NCI-H82 (cell line): Measurements from ENCODE around the gene SPIRE2.
A peak's percentile ranks its signal among the peaks of the same experiment; 100 is the strongest.
"Not testable (repeated sequence)": the region's sequence is repeated elsewhere in the genome, so short reads cannot be mapped to it uniquely, and the experiment has no call there.

Experiments used
- DNase-seq: peaks from one replicate; lab custom pipeline; 2025; lab: John Stamatoyannopoulos, UW

SPIRE2 gene

DNA sequence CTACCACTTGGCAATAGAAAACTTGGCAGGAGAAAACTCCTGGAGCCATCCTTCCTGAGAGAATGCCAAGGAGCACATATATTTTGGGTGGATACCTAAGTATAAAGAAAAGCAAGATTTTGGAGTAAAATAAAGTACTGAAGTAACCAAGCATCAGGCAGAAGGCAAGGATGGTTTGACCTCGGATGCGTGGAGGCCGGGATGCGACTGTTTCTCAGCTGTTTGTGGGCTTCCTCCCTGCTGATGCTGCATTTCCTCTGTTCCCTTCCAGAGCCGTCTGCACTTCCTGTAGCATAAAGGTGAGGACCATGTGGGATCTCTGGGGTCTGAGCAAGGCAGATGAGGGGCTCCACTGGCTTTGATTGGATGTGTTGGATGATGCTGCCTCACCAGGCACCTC, 39.6 kb downstream of the SPIRE2 start:
- DNase-seq: no peak

DNA sequence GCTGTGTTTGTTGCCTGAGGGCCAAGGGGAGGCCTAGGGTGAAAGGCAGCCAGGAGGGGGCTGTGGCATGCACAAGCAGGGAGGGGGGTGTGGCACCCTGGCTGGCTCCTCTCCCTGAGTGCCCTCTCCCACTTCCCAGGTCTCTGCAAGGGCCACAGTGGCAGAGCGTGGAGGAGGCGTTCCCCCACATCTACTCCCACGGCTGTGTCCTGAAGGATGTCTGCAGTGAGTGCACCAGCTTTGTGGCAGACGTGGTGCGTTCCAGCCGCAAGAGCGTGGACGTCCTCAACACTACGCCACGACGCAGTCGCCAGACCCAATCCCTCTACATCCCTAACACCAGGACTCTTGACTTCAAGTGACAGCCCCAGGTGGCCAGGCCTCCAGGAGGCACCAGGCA, 41.6 kb downstream of the SPIRE2 start:
- DNase-seq: no peak

DNA sequence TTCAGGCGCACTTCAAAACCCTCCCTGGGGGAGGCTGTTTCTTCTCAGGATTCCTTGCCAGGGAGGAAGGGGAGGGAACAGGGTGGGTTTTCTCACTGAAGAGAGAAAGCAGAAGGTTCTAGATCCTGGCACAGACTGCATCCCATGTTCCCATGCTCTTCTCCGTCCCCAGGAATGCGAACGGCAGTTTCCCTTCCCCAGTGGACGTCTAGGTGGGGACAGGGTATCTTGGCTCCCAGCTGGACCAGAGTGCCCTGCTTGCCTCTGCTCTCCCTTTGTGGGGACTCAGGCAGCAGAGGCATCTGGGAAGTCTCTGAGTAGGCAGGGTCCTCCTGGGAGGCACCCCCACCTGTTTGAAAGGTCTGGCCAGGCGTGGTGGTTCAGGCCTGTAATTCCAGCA, 42.2 kb downstream of the SPIRE2 start:
- DNase-seq: no peak

GRCh38 chr16:89871895-89872294, 43.6 kb downstream of the SPIRE2 start:
- no peak for DNase-seq

DNA sequence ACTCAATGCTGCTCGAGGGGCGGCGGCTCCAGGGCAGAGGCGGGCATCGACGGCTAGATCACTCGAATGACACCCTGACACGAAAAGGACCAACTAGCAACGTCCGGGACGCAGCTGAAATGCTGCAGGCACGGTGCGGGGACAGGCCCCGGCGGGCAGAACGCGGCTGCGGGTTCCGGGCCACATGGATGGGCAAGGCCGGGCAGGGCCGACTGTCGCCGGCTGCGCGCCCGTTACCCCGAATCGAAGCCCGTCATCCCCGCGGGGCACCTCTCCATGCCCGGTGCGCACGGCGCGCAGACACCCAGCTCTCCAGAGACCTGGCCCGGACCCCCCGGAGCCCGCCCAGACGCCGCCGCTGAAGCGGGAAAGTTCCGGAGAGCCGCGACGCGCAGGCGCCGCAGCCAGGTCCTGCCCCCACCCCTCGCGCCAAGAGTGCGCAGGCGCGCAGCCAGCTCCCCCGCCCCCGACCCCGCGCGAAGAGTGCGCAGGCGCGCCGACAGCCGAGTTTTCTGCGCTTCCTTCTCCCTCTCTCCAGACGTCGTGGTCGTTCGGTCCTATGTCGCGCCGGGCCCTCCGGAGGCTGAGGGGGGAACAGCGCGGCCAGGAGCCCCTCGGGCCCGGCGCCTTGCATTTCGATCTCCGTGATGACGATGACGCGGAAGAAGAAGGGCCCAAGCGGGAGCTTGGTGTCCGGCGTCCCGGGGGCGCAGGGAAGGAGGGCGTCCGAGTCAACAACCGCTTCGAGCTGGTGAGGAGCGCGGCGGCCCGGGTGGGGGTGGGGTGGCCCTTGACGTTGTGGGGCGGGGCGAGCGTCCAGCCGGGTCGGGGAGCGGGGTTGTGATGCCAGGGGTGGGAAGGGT, 45.1 kb downstream of the SPIRE2 start, which contains the start of gene TCF25:
Gene TCF25 (plus strand): TSS at position 484 of the 863 bp plus-strand sequence. CDS start 76 bp downstream, at position 560.
- DNase-seq: peak; percentile 91

DNA sequence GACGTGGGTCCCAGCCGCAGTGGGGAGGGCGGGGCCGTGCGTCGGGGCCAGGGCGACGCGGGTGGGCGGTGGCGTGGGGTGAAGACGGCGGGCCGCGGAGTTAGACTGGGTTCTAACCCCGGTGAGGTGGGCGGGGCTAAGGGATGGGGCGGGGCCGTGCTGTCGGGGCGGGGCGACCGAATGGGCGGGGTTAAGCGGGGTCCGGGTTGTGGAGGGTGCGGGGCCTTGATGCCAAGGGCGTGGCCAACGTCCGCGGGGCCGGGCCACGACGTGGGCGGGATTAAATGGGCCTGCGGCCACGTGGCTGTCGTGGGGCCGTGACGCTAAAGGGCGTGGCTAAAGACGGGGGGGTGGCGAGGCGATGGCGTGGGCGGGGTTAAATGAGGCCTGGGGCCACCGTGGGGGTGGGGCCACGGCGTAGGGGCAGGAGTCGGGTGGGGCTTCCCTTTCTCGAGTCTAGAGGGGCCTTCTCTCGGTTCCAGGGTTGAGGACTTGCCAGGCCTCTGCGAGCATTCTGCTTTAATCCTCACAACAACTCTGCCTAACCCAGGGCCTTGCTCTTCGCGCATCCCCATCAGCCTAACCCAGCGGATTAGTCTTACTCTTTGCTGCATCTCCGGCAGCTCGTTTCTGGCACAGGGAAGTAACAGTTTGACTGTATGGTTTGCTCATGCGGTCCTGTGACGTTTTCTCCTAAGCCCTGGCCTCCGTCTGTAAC, 45.9 kb downstream of the SPIRE2 start:
- DNase-seq: peak; percentile 96

- not testable (repeated sequence) for DNase-seq
Measured at GRCh38 chr16:89879123-89879522, 50.8 kb downstream of the SPIRE2 start.

GRCh38 chr16:89880477-89881367, 52.4 kb downstream of the SPIRE2 start:
- DNase-seq: no peak

DNA sequence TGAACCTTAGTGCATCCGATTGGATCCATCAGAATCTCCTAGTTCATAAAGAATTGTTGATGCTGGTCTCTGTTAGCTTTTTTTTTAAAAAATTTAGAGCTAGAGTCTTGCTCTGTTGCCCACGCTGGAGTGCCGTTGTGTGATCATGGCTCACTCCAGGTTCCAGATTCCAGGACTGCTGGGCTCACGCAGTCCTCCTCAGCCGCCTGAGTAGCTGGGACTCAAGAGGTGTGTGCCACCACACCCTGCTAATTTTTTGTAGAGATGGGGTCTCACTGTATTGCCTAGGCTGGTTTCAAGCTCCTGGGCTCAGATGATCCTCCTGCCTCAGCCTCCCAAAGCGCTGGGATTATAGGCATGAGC, 53.1 kb downstream of the SPIRE2 start:
- no peak for DNase-seq

DNA sequence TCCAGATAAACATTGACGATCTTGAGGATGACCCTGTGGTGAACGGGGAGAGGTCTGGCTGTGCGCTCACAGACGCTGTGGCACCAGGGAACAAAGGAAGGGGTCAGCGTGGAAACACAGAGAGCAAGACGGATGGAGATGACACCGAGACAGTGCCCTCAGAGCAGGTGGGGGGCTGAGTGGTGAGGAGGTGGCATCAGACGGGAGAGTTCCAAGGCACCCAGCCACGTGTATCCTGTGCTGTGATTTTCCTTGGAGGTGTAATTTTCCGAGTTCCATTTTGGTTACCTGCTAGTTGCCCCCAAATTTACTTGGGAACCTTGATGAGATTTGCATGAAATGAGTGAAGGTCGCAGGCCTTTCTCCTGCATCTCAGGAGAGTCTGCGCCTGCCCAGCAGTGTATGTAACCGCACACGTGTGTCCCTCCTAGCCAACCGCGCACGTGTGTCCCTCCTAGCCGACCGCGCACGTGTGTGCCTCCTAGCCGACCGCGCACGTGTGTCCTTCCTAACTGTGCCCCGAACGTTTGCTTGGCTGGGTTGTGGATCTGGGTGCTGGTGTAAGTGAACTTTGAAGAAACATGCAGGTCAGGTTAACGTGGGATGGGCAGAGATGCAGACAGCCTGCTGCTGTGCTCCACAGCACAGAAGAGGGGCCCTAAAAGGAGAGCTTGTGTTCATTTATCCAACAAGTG, 55.2 kb downstream of the SPIRE2 start:
- no peak for DNase-seq

DNA sequence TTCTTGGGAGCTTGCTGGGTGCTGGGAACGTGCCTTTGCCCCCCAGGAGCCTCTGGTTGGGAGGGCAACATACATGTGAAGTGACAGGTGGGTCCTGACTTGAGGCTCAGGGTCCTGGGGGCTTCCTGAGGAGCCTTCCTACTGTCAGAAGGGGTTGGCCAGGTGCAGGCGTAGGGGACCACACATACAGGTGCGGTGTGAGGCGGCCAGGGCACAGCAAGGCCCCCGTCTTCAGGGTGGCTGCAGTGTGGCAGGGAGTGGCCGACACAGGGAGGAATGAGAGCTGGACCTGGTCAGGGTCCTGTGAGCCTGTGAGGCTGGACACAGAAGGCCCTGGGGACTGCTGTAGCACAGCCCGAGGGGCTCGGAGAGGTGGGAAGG, 55.8 kb downstream of the SPIRE2 start:
- no peak for DNase-seq

- DNase-seq: no peak
Measured at GRCh38 chr16:89887243-89887642, 59.0 kb downstream of the SPIRE2 start.

DNA sequence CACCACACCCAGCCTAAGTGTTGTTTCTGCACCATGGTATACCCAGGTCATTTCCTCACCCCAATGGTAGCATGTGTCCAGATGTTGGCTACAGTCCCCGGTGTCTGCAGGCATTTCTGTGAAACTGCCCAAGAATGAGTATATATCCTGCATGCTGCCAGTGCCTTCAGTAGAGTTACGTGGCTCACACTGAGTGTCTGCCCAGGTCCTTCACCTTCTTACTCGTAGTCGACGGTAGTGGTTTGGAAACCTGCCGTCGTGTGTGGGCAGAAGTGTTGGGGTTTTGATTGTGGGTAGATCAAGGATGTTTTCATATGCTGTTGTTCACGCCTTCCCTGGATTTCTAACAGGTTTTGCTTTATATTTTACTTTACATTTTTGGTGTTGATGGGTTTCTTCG, 61.9 kb downstream of the SPIRE2 start:
- DNase-seq: no peak

DNA sequence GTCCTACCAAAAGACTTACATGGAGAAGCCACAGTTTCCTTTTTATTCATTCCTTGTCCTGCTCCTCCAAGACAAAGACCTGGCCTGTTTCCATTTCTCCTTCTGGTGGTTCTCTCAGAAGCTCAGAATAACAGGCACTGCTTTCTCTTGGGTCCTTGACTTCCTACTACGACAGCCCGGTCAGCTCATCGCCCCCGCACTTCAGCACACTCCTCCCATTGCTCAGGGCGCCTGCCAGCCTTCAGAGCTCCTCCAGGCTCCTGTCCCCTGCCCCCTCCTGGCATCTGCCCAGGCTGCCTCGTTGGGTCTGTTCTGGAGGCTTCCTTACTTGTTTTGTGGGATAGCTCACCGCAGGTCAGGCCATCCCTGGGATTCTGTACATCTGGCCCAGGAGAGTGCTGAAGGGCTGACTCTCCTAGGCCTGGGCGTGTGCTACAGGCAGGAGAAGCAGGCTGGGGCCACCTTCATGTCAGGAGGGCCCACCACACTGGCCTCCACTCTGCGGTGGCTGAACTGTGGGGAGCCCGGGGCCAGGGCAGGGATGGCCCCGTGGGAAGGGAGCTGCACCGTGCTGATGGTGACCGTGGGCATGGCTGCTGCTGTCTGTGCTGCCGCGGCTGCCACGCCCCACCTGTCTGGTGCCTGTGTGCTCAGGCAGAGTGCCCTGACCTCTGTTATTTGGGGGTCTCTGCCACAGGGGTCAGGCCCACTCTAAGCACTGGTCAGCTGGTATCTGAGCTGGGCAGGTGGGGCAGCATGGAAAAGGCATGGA, 62.8 kb downstream of the SPIRE2 start:
- DNase-seq: no peak

DNA sequence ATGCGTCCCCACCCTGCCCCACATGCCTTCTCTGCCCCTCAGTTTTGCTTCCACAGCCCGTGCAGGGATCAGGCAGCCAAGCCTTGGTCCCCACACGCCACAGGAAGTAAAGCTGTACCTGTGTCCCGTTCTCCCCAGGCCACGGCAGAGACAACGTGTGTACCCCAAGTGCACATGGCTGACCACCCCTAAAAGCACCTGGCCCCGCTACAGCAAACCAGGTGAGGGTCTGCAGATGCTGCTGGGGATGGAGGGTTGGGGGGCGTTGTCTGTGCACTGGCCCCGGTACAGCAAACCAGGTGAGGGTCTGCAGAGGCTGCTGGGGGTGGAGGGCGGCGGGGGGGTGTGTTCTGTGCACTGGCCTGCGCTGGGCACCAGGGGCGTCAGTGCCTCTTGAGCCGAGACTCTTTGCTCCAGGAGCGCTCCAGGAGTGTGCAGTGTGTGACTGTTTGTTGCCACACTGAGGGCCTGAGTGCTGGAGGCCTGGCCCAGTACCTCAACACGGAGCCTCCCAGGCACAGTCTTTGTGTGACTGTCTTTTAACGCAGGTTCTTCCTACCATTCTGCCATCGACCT, 63.9 kb downstream of the SPIRE2 start:
- DNase-seq: no peak

DNA sequence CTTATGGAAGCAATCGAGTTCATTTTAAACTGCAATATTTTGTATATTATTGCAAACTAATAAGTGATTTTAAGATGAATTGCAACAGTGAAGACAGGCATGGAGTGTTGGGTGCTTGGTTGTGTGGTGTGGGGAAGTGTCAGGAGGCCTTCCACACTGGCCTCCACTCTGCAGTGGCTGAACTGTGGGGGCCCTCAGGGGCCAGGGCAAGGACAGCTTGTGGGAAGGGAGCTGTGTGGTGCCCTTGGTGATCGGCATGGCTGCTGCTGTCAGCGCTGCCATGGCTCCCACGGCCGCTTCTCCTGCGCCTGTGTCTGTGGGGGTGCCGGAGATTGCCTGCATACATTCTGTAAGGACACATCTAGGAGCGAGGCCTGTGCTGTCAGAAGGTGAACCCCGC, 64.4 kb downstream of the SPIRE2 start:
- no peak for DNase-seq

DNA sequence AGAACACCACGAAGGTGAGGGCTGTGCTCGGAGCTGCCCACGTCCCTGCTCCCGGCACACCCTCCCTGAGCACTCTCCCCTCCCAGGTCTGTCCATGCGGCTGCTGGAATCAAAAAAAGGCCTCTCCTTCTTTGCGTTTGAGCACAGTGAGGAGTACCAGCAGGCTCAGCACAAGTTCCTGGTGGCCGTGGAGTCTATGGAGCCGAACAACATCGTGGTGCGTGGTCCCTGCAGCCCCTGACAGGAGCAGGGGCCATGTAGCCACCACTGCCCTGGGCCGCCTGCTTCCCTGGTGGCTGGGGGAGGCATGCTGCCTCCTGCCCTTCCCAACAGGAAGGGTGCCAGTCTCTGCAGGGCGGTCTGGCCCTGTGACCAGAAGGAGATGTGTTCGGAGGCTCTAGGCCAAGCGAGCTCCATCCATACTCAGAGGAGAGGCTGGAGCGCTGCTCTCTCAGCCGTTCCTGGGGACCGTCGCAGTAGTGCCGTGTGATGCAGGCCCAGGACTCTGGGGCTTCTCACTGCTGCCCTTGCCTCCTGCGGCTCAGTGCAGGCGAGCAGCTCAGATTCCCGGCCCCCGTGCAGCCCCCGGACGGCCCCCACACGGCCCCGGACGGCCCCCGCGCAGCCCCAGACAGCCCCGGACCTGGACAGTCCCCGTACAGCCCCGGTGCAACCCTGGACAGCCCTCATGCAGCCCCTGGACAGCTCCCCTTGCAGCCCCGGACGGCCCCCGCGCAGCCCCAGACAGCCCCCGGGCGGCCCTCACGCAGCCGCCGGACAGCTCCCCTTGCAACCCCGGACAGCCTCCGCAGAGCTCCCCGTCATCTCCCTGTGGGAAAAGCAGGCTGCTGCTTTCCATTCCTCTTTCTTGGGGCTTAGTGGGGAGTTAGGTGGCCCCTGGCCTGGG, 65.6 kb downstream of the SPIRE2 start:
- DNase-seq: no peak

GRCh38 chr16:89895482-89896250, 67.4 kb downstream of the SPIRE2 start:
- DNase-seq: no peak

- no peak for DNase-seq
Measured at GRCh38 chr16:89897204-89897603, 68.9 kb downstream of the SPIRE2 start.
